ENCODE measurements around the gene FBXW11.

The FBXW11 gene

GRCh38 chr5:171863935-171864334 is 142.5 kb downstream of the FBXW11 start:
- no peak overlapping the region for H3K4me3 ChIP-seq (replicated peaks; ENCODE audit: insufficient read depth, low read length)
- TF ChIP-seq GABPA (IDR thresholded peaks at IDR 0.05; ENCODE audit: low read depth) = no peak
- TF ChIP-seq POLR2AphosphoS5 (IDR thresholded peaks at IDR 0.05; ENCODE audit: low read depth) = no peak
- no peak for TF ChIP-seq SPI1 (IDR thresholded peaks at IDR 0.05; ENCODE audit: borderline replicate concordance, low read depth)
- TF ChIP-seq CTCF (IDR thresholded peaks at IDR 0.05; ENCODE audit: insufficient read depth, low read length) = no peak
- no peak for TF ChIP-seq REST (IDR thresholded peaks at IDR 0.05; ENCODE audit: insufficient replicate concordance, low read depth)
- H3K27me3 ChIP-seq (ENCODE audit: insufficient read depth, poor library complexity, severe bottlenecking) = no peaks in the 10 kb centered on the region
- no peak for DNase-seq (ENCODE audit: low read depth in 1 of 2, low spot score in 1 of 2)
- H3K27ac ChIP-seq (replicated peaks) = no peak overlapping the region

- no peak for TF ChIP-seq REST (IDR thresholded peaks at IDR 0.05; ENCODE audit: insufficient replicate concordance, low read depth)
- no peak for TF ChIP-seq POLR2AphosphoS5 (IDR thresholded peaks at IDR 0.05; ENCODE audit: low read depth)
- TF ChIP-seq CTCF (IDR thresholded peaks at IDR 0.05; ENCODE audit: insufficient read depth, low read length) = no peak
- no peak for TF ChIP-seq SPI1 (IDR thresholded peaks at IDR 0.05; ENCODE audit: borderline replicate concordance, low read depth)
- TF ChIP-seq GABPA (IDR thresholded peaks at IDR 0.05; ENCODE audit: low read depth) = no peak
- H3K27me3 ChIP-seq (ENCODE audit: insufficient read depth, poor library complexity, severe bottlenecking) = no peaks in the 10 kb centered on the region
- no peak for DNase-seq (ENCODE audit: low read depth in 1 of 2, low spot score in 1 of 2)
- H3K27ac ChIP-seq (replicated peaks) = no peak overlapping the region
- H3K4me3 ChIP-seq (replicated peaks; ENCODE audit: insufficient read depth, low read length) = no peak overlapping the region
Measured at GRCh38 chr5:171862624-171863023, 143.8 kb downstream of the FBXW11 start.

- no peak for TF ChIP-seq SPI1 (IDR thresholded peaks at IDR 0.05; ENCODE audit: borderline replicate concordance, low read depth)
- no peak for TF ChIP-seq CTCF (IDR thresholded peaks at IDR 0.05; ENCODE audit: insufficient read depth, low read length)
- TF ChIP-seq GABPA (IDR thresholded peaks at IDR 0.05; ENCODE audit: low read depth) = no peak
- TF ChIP-seq POLR2AphosphoS5 (IDR thresholded peaks at IDR 0.05; ENCODE audit: low read depth) = no peak
- TF ChIP-seq REST (IDR thresholded peaks at IDR 0.05; ENCODE audit: insufficient replicate concordance, low read depth) = no peak
- no peaks in the 10 kb centered on the region for H3K27me3 ChIP-seq (ENCODE audit: insufficient read depth, poor library complexity, severe bottlenecking)
- H3K4me3 ChIP-seq (replicated peaks; ENCODE audit: insufficient read depth, low read length) = no peak overlapping the region
- no peak overlapping the region for H3K27ac ChIP-seq (replicated peaks)
- DNase-seq (ENCODE audit: low read depth in 1 of 2, low spot score in 1 of 2) = no peak
Measured at GRCh38 chr5:171861381-171861780, 145.1 kb downstream of the FBXW11 start.
